ENCODE data around the gene ELAVL2.
"Not testable (repeated sequence)": the region's sequence is repeated elsewhere in the genome, so short reads cannot be mapped to it uniquely, and the experiment has no call there.

Gene ELAVL2

GRCh38 chr9:23769307-23769935 lies 56.6 kb downstream of the ELAVL2 start:
- peak; percentile 50 for DNase-seq

GRCh38 chr9:23768861-23769260 lies 57.2 kb downstream of the ELAVL2 start:
- DNase-seq, result no peak

DNA sequence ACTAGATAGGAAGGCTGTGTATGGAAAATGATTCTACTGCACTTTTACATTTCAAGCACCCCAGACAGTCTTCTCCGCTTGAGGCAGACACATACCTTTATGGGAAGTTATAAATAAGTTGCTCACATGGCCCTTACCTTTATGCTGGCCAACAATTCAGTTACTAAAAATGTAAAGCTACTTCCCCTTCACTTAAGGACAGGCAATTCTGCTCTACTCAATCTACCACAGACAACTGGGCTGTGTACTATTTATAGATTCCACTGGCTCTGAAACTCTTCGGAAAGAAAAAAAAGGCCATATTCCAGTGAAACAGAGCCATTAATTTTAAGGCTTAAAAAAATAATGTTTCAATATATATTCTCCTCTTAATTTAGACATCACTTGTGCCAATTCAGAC lies 59.4 kb downstream of the ELAVL2 start:
- no peak for DNase-seq

DNA sequence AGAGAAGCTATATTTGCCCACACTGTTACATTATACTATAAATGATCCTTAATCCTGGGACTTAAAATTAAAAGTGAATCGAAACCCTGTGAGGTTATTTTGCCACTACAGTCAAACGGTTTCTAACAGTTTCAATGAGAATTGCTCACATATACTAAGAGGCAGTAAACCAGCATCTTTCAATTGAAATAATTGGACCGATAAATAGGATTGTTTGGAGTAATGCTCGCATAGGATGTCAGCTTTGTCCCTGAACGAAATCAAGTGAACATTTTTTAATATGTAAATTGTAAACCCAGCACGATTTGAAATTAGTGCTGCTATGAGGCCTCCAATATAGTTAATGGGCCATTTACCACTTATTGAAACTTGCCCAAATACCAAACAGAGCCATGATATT lies 60.5 kb downstream of the ELAVL2 start:
- DNase-seq, result no peak

DNA sequence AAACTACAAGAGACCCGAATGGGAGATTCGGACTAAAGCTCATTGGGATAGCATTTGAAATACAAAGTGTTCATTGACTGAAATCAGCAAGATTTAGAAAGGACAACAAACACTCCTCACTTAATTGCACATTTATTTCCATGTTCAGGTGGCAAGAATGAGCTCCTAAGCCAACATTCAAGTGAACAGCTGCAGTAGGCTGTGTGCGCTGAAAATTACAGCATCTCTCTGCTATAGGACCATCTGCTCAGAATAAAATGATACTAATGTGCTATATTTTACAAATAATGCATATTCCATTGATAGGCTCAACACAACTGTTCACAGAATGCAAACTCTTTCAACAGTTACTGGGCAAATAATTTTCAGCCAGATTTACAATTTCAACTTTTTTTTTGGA lies 61.8 kb downstream of the ELAVL2 start:
- no peak for DNase-seq

- no peak for DNase-seq
These were observed 71.5 kb downstream of the ELAVL2 start for GRCh38 chr9:23754551-23754950.

DNA sequence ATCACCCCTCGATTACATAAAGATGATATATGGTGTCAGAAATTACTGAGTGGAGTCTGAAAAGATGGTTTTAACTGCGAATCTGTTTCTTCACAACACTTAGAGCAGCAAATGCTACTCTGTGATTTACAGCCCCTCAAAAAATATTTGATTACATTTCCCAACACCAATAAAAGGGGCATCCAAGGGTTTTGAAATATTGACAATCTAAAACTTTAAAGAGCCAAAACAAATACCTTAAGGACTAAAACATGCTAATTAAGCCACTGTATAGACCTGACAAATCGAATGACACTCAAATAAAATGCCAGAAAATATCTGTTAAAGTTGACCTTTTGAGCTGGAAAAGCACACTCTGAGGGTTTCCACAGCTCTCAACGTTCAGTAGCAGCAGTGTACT lies 73.2 kb downstream of the ELAVL2 start:
- no peak for DNase-seq

GRCh38 chr9:23751633-23752032 lies 74.4 kb downstream of the ELAVL2 start:
- DNase-seq, result no peak

DNA sequence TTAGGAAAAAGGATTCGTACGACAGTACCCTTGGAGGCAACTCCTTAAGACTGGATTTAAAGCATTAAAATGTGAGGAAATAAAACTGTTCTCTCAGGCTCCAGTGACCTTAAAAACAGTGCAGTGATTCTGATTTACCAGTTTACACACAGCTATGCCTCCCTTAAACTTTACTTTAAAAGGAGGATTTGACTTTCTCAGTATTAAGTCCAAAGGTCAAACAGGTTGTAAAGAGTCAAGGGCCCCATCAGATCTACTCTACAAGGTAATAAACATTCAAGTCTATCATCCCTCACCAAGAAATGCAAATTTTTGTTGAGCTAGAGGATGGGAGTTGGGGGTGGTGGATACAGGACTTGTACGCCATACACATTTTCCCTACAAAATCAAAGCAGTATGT lies 75.2 kb downstream of the ELAVL2 start:
- no peak for DNase-seq

DNA sequence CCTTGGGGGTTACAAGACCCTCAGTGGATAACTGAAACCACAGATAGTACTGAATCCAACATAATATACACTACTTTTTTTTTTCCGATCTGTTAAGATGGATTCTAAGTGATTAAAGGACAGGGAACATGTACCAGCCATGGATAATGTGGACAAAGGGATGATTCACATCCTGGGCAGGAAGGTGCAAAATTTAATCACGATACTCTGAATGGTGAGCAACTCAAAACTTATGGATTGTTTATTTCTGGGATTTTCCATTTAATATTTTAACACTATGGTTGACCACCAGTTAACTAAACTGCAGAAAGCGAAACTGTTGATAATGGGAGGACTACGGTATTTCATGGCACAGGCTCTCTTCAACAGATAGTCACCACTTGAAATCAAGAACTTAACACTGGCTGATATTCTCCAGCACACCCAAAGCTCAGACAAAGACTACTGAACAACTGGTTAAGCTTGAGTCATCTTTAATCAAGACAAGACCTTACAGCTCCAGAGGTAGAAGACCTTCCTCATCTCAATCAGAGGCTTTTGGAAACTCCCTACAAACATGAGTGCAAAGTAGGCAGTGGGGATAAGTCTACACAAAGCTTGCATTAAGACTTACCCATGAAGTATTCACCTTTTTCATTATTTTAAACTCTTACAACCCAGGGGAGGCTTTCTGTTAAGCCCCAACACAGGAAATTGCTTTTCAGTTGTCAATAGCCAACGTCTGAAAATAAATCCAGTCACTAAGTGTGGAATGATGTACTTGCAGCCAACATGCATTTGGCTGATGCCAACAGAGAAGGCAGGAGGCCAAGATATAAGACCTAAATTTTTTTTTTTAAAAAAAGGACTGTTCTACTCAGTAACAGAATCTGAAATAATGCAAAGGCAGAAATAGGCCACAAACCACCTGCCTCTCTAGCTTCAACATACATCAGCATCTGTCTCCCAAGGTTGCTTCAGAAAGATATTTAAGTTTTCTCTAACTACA lies 78.7 kb downstream of the ELAVL2 start:
- DNase-seq, result no peak

- DNase-seq, result no peak
These were observed 79.7 kb downstream of the ELAVL2 start for GRCh38 chr9:23746317-23746716.

DNA sequence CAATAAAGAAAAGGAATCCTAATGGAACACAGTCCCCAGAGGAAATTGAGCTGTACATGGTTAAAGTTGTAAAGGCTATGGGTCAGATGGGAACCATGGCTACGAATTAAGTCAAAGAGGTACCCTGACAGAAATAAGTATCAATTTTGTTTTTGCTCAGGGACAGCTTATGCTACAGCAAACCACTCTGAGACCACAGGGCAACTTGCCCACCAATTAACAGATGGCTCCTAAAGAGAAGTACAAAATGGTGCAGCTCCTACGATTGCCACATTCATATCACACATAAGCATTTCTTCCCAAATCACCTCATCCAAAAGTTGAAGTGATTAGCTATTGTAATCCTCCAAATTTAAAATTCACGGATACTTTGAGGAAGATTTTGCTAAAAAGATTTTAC lies 83.0 kb downstream of the ELAVL2 start:
- DNase-seq, result no peak

- no peak for DNase-seq
These were observed 84.7 kb downstream of the ELAVL2 start for GRCh38 chr9:23741351-23741750.

DNA sequence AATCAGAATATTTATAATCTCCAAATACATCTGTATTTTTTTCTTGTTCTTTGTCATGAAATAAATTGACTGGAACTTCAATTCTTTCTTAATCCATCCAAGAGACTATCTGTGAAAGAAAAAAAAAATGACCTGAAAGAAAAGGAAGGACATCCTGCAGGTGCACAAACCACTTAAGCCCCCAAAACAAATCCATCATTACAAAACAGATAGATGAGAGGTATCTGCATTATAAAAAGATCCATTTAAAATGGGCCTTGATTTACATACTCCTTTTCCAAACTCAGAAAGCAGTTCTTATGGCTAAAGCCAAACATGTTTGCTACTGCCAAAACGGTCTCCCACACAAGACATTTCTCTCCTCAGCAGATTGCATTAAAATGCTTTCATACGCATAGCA lies 85.5 kb downstream of the ELAVL2 start:
- DNase-seq, result no peak

GRCh38 chr9:23739753-23740152 lies 86.3 kb downstream of the ELAVL2 start:
- DNase-seq, result no peak

DNA sequence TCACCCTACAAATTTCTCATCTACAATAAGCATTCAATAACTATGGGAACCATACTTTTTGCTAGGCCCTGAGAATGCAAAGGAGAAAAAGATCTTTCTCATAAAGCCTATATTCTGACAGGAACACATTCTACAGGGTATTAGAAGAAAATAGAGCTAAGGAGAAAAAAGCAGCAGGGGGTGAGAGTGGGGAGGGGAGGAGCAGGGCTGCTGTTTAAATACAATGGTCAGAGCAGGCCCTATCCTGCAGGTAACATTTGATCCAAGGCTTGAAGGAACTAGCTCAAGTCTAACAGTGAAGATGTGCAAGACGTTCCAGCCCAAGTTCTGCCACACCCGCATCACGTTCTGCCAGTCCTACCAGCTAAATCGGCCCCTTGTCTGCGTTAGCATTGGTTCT lies 89.7 kb downstream of the ELAVL2 start:
- DNase-seq, result no peak

DNA sequence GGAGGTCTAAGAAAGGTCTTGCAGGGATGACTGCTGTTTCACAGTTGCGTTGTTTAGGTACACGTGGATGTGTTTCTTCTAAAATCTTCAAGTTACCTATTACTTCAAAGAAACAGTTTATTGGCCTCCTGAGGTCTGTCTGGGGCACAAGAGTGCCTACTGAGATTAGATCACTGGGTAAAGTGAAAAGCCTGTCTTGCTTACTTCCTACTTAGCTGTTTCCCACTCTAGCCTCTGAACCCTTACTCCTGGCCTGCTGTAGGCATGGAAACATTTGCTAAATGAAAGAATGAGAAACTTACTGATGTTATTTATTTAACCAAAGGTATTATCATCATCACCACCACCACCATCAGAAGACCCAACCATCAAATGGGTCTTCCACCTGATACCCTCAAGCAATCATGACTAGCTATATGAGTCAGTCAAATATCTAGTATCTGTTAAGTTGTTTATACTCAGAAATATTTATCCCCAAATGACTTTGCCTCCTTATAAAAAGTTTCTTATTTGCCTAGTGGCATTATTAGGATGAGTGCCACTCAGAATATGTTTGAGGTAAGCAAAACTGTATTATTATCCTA lies 92.5 kb downstream of the ELAVL2 start:
- DNase-seq, result no peak

- DNase-seq, result no peak
These were observed 94.7 kb downstream of the ELAVL2 start for GRCh38 chr9:23731353-23731752.

DNA sequence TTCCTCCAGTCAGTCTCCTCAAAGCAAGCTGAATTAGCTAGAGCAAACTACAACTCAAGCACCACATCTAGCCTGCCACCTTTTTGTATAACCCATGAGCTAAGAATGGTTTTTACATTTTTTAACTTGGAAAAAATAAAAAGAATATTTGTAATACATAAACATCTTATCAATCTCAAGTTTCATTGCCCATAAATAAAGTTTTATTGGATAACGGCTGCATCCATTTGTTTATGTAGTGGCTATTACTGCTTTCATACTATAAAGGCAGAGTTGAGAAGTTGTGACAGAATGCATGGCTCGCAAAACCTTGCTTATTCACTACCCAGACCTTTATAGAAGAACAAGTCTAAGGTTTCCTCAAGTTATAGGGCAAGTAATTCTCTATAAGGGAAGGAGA lies 95.7 kb downstream of the ELAVL2 start:
- no peak for DNase-seq

DNA sequence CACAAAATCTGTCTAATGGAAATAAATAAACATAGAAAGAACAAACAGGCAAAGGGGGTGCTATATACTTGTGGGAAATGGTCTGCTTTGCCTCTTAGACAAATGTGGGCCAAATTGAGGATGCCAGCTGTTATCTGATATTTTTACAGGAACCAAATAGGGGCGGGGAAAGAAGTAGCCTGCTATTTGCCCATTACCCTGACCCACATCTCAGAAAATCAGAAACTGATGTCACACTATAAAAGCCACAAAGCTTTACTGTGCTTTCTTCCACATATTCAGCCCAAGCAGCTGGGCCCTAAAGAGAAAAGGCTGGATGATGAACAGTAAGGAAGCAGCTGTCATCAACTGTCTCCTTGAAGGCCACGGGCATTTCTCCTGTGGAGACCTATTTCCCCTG lies 97.3 kb downstream of the ELAVL2 start:
- DNase-seq, result no peak

GRCh38 chr9:23725279-23725946 lies 100.6 kb downstream of the ELAVL2 start:
- no peak for DNase-seq

DNA sequence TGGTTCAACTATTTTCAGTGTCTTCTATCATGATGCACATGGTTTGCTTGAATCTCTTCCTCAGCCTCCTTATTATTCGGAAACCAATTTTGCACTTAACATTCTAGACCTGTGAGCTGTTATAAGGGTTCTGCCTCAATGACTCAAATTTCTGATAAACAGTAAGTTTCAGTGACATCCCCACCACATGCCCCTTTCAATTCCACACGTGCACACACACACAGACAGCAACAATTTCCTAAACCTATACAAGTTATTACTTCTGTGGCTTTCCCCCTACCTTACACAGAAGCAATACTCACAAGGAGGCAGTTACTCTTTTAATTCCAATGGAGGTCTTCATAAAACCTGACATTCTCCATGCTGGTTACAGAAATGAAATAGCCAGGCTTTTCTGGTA lies 102.4 kb downstream of the ELAVL2 start:
- DNase-seq, result no peak

GRCh38 chr9:23723048-23723447 lies 103.0 kb downstream of the ELAVL2 start:
- DNase-seq, result not testable (repeated sequence)
